GM21515 (cell line): ENCODE data around the gene HTT-AS.
"Not testable (repeated sequence)": the region's sequence is repeated elsewhere in the genome, so short reads cannot be mapped to it uniquely, and the experiment has no call there.

Experiments
- ATAC-seq: cut with Tn5 transposase; IDR thresholded peaks from one replicate; pipeline ENCODE4 v1.9.1; 2021; ENCODE audit not compliant: unreplicated experiment

HTT-AS gene

DNA sequence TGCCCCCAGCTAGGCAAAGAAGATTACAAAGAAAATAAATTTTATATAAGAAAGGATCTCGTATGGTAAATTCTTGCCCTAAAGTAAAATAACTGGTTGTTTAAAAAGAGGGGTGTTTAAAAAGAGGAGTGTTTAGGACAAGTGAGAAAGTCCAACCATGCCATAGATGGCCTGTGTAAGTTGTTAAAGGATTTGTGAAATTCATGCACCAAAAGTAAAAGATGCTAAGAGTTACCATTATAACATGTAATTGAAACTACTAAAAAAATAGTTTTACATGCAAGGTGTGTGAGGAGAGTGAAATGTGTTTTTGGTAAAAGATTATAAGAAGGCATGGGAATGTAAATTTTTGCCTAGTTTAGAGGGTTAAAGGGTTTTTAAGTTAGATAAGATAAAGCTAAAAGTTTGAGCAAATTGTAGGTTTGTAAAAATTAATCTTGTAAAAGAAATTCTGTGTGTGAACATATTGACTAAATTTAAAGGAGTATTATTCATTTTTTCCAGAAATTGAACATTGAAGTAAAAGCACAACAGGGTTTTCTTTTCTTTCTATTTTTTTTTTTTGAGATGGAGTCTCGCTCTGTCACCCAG, 20.1 kb downstream of the HTT-AS start:
- no peak for ATAC-seq

GRCh38 chr4:3051141-3051897, 23.0 kb downstream of the HTT-AS start:
- not testable (repeated sequence) for ATAC-seq

GRCh38 chr4:3047464-3048286, 26.7 kb downstream of the HTT-AS start:
- ATAC-seq = peak; percentile 90

DNA sequence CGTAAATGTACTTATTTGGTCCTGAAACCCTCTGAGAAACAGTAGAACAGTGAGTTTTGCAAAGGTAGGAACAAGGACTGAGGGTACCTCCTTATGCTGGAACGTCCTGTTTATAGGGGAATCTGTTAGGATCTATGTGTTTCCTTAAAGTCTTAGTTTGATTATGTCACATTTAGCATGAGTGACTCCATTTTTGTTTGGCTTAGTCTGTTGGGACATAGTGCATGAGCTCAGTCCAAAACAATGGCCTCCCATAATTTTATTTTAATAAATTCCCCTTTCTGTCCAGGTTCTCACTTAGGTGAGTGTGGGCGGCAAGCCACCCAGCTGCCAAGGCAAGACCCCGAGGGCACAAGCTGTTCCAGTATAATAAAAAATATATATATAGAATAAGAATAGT, 27.7 kb downstream of the HTT-AS start:
- ATAC-seq = no peak

DNA sequence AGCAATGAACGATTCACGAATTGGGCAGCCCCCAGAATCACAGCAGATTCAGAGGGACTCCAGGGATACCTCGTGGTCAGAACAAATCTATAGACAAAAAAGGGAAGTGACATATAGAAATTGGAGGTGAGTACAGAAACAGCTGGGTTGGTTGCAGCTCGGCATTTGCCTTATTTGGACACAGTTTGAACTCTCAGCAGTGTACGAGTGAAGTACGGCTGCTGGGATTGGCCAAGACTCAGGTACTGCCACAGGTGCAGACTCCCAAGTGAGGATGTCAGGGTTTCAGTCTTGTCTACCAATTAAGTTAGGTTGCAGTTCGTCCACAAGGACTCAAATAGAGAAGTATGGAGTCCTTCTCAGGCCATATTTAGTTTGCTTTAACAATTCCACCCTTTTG, 28.2 kb downstream of the HTT-AS start:
- no peak for ATAC-seq

- ATAC-seq = no peak
Measured at GRCh38 chr4:3044870-3045819, 29.2 kb downstream of the HTT-AS start.

DNA sequence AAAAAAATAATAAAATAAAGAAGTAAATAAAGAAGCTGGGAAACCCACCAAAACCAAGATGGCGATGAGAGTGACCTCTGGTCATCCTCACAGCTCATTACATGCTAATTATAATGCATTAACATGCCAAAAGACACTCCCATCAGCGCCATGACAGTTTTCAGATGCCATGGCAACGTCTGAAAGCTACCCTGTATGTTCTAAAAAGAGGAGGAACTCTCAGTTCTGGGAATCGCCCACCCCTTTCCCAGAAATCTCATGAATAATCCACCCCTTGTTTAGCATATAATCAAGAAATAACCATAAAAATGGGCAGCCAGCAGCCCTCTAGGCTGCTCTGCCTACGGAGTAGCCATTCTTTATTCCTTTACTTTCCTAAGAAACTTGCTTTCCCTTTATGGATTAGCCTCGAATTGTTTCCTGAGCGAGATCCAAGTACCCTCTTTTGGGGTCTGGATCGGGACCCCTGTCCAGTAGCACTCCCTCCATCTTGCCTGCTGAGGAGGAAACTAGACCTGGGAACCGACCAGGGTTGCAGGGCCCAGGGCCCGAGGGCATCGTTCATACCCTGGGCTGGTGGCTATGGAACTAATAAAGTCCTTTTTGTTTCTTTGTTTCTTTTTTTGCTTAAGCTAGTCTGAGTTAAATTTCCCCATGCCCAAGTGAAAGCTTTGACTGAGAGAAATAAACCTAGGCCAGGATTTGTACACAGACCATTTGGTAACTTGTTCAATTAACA, 30.9 kb downstream of the HTT-AS start:
- no peak for ATAC-seq

GRCh38 chr4:3042226-3042625, 32.1 kb downstream of the HTT-AS start:
- no peak for ATAC-seq

DNA sequence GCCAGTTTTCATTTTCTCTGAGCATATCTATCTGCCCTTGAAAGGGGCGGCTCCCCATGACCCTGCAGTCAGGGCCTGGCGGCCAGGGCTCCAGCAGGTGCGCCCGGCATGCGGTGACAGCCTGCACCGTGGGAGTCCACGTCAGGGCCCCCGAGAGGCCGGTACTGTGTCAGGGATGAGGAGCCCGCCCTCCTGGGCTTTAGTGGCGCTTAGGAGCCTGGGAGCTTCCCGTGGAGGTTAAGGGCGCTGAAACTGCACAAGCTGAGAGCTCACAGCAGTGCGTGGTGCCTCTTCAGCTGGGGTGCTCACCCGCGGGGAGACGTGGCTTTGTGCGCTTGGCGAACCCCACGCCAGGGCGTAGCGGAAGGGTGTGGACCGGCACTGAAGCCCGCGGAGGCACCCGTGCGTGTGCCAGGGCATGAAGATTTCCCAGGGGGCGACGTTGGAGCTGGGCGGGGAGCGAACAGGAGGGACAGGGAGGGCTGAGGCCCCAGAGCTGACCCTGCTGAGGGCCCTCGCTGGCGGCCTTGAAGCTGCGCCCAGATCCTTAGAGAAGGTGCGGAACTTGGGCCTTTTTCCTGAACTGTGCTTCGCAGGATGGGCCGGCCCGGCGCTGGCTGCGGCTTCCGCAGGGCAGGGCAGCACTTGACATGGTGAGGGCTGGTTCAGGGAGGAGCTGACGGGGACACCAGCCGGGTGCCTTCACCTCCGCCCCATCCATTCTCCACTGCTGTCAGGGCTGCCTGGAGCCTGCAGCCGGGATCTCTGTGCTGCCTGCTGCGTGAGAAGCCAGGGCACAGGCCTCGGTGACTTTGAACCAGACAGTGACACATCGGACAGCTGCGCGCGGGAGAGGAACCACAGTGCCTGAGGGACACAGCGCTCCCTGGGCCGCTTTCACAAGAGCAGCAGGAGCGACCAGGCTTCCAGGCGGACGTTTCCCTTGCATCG, 32.9 kb downstream of the HTT-AS start:
- ATAC-seq = no peak

GRCh38 chr4:3040452-3041191, 33.7 kb downstream of the HTT-AS start:
- peak; percentile 41 for ATAC-seq

GRCh38 chr4:3039706-3040366, 34.5 kb downstream of the HTT-AS start:
- no peak for ATAC-seq

DNA sequence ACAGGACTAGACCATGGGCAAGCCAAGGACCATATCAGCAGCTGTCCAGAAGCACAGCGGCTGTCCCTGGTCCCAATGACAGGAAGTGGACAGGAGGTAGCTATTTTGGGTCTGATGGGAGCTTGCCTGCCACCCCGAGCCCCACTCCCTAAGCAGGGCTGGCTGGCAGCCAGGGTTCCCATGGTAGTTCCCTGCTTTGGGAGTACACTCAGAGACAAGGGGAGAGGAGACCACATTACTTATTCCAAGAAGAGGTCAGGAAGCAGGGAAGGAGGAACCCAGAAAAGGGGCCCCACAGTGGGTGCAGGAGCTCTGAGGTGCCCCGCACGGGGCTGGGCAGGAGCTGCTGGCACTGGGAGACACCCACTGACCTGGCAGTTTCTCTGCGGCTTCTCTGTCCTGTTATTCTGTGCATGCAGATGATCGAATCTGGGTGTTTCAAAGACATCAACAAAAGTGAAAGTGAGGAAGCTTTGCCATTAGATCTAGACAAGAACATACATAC, 36.3 kb downstream of the HTT-AS start:
- no peak for ATAC-seq

DNA sequence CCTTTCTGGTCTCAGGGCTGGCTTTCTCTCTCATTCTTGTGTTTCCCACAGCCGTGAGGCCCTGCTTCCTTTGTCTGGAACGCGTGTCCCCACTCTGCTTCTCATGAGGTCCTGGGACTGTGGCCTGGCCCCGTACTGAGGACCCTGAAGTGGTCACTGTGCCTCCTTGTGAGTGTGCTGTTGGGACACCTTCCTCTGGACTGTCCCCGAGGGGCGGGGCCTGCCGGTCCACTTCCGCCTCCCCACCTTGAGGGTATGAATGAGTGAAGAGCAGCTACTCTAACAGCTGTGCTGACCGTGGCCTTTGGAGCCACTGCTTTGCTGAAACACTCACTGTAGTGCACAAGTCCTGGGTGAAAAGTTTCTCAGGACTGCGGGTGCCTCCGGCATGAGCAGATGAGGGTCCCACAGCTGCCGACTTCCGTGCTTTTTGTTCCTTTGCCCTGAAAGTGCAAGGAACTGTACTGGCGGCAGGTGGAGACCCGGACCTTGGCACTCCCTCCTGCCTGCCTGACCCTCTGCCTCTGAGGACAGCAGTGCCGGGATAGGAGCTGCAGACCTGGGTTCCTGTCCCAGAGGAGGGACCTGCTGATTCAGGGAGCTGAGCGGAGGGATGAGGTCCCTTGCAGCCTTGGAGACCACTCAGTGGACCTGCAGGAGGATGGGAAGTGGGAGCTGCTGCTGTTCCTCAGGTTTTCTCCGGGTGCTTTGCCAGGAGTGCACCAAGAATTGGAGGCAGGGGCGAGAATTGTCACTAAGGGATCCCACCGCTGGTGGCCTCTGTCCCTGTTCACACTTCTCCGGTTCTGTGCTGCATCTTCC, 38.0 kb downstream of the HTT-AS start:
- ATAC-seq = no peak

GRCh38 chr4:3035674-3036073, 38.7 kb downstream of the HTT-AS start:
- ATAC-seq = no peak

GRCh38 chr4:3035249-3035648, 39.1 kb downstream of the HTT-AS start:
- ATAC-seq = no peak

DNA sequence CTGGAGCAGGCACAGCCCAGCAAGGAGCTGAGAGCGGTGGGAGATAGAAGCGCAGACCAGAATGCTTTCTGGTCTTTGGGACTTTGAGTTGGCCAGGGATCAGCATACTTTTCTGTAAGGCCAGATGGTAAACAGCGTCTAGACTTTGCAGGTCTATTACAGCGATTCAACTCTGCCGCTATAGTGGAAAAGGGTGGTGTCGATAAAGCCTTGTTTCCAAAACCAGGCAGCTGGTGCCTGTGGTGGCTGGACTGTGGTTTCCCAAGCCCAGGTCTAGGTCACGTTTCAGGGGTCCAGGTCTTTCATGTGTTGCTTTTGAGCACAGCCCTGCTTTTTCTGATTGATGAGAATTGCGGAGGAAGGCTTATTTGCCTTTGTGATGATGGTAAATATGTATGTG, 40.1 kb downstream of the HTT-AS start:
- ATAC-seq = no peak
